Measurements from ENCODE around the gene PAGR1. TPM values are rescaled to one million over a fixed set of nuclear protein-coding genes. Genes with fewer than 3 reads are reported as not detected.

The PAGR1 gene
- total and polyA plus RNA-seq, 9 of the 15 experiments (the other 6 are each of a cell fraction or from before 2014, with no cell fraction given): 1.4 to 58.2 (median 16.8) TPM

- TF ChIP-seq HDAC1 (IDR thresholded peaks at IDR 0.05) (peak in 1 of 2 experiments; percentile 95; a peak in 2 of 4 replicates), RBM14 (IDR thresholded peaks at IDR 0.05; ENCODE audit: borderline replicate concordance, insufficient read depth, low read depth, low read length) (0 out of 2 replicates have a peak, but pooled peaks have one; percentile 87), ZNF41 (CRISPR knock-in tag; conservative IDR thresholded peaks at IDR 0.05) (no peak), TOE1 (IDR thresholded peaks at IDR 0.05; ENCODE audit: borderline replicate concordance) (peak; percentile 56; the same call in 1 of the 2 replicates), TOE1 (CRISPR knock-in tag; IDR thresholded peaks at IDR 0.05; ENCODE audit: borderline replicate concordance, low read depth) (peak; percentile 85; the same call in 1 of the 2 replicates), SRSF3 (IDR thresholded peaks at IDR 0.05; ENCODE audit: insufficient read depth, low read length) (no peak), SIN3A (IDR thresholded peaks at IDR 0.05; ENCODE audit: borderline replicate concordance in 2 of 2, control insufficient read depth in 1 of 2, low read depth in 2 of 2, low read length in 2 of 2) (peak; percentile 1 to 85; a peak in 2 of 4 replicates), HLTF (IDR thresholded peaks at IDR 0.05) (no peak), CHD4 (IDR thresholded peaks at IDR 0.05; ENCODE audit: insufficient read depth, insufficient replicate concordance, low read depth, low read length, poor library complexity, severe bottlenecking) (no peak), XRCC4 (IDR thresholded peaks at IDR 0.05; ENCODE audit: extremely low read depth, insufficient read depth, insufficient read length) (no peak), ZNF740 (CRISPR knock-in tag; IDR thresholded peaks at IDR 0.05) (peak; percentile 84; the same call in 1 of the 2 replicates), ZNF740 (tag; IDR thresholded peaks at IDR 0.05) (no peak), ARHGAP35 (IDR thresholded peaks at IDR 0.05; ENCODE audit: partially characterized antibody) (no peak), XRCC3 (IDR thresholded peaks at IDR 0.05) (no peak), GTF3C2 (IDR thresholded peaks at IDR 0.05; ENCODE audit: borderline replicate concordance, extremely low read depth, insufficient read length) (no peak), ZNF507 (tag; conservative IDR thresholded peaks at IDR 0.05) (no peak), TCF7 (IDR thresholded peaks at IDR 0.05; ENCODE audit: borderline replicate concordance) (no peak), CBFB (CRISPR knock-in tag; IDR thresholded peaks at IDR 0.05) (peak; percentile 68; the same call in 1 of the 2 replicates), MLLT1 (IDR thresholded peaks at IDR 0.05) (peak in 1 of 2 experiments; percentile 56; a peak in 1 of 4 replicates), ZNF778 (CRISPR knock-in tag; IDR thresholded peaks at IDR 0.05) (no peak), SLC30A9 (CRISPR knock-in tag; IDR thresholded peaks at IDR 0.05) (no peak)
These were observed 8.3 kb upstream of the PAGR1 start (continued) for GRCh38 chr16:29807426-29808218.

All from K562 (cell line).